Ishikawa (cell line): ENCODE measurements around the gene PELI2.

ENCODE experiments used
- CEBPB ChIP-seq: IDR thresholded peaks from 2 replicates; pipeline ENCODE4 v1.6.1; 2012
- CREB1 ChIP-seq: IDR thresholded peaks from 2 replicates; pipeline ENCODE4 v1.6.1; 2012; ENCODE audit warnings: low read depth
- EGR1 ChIP-seq: IDR thresholded peaks from 2 replicates; pipeline ENCODE4 v1.6.1; 2012
- EP300 ChIP-seq: IDR thresholded peaks from 2 replicates; pipeline ENCODE4 v1.6.1; 2012; ENCODE audit warnings: borderline replicate concordance
- FOXM1 ChIP-seq: IDR thresholded peaks from 2 replicates; pipeline ENCODE4 v1.6.1; 2012; ENCODE audit warnings: low read depth, borderline replicate concordance
- MAX ChIP-seq: IDR thresholded peaks from 2 replicates; pipeline ENCODE4 v1.6.1; 2012
- NFIC ChIP-seq: IDR thresholded peaks from 2 replicates; pipeline ENCODE4 v1.6.1; 2012
- RAD21 ChIP-seq: IDR thresholded peaks from 2 replicates; pipeline ENCODE4 v1.6.1; 2012; ENCODE audit warnings: low read depth
- REST ChIP-seq: IDR thresholded peaks from 2 replicates; pipeline ENCODE4 v1.6.1; 2012; ENCODE audit warnings: low read depth, mild to moderate bottlenecking
- TAF1 ChIP-seq: IDR thresholded peaks from 2 replicates; pipeline ENCODE4 v1.6.1; 2012; ENCODE audit warnings: low read depth, mild to moderate bottlenecking
- TCF12 ChIP-seq: IDR thresholded peaks from 2 replicates; pipeline ENCODE4 v1.6.1; 2012; ENCODE audit warnings: low read depth
- TEAD4 ChIP-seq: IDR thresholded peaks from 2 replicates; pipeline ENCODE4 v1.6.1; 2012
- USF1 ChIP-seq: IDR thresholded peaks from 2 replicates; pipeline ENCODE4 v1.6.1; 2012
- YY1 ChIP-seq: IDR thresholded peaks from 2 replicates; pipeline ENCODE4 v1.6.1; 2012; ENCODE audit warnings: low read depth
- ZBTB7A ChIP-seq: IDR thresholded peaks from 2 replicates; pipeline ENCODE4 v1.6.1; 2012; ENCODE audit warnings: low read depth

The PELI2 gene

GRCh38 chr14:56196274-56196673 is 78.1 kb downstream of the PELI2 start:
- TF ChIP-seq RAD21 = no peak
- no peak for TF ChIP-seq FOXM1
- TF ChIP-seq CEBPB = no peak
- no peak for TF ChIP-seq TEAD4
- TF ChIP-seq EGR1 = no peak
- TF ChIP-seq TAF1 = no peak
- TF ChIP-seq EP300 = no peak

DNA sequence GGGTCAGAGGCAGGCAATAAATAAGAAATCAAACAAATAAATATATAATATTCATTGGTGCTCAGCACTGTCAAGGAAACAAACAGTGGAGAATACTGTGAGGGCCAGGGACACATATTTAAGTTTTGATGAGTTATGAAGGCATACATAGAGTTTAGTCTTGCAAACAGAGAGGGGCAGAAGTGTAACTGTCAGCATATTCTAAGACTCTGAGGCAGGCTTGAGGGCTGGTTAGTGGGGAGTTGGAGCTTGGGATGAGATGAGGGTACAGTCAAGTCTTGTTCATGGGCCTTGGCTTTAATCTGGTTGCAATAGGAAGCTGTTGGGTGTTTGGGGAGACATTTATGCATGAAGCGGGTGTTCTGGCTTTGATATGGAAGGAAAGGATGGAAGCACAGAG is 78.9 kb downstream of the PELI2 start:
- TF ChIP-seq CEBPB (no peak), EGR1 (no peak)

GRCh38 chr14:56198438-56198837 is 80.2 kb downstream of the PELI2 start:
- TF ChIP-seq MAX = no peak
- TF ChIP-seq CEBPB = no peak
- no peak for TF ChIP-seq CREB1
- no peak for TF ChIP-seq EGR1
- TF ChIP-seq TAF1 = no peak
- no peak for TF ChIP-seq TEAD4
- no peak for TF ChIP-seq EP300
- no peak for TF ChIP-seq FOXM1
- TF ChIP-seq REST = no peak
- TF ChIP-seq YY1 = no peak
- no peak for TF ChIP-seq RAD21
- no peak for TF ChIP-seq NFIC
- TF ChIP-seq TCF12 = no peak
- no peak for TF ChIP-seq ZBTB7A
- TF ChIP-seq USF1 = no peak

GRCh38 chr14:56199095-56199981 is 81.1 kb downstream of the PELI2 start:
- TF ChIP-seq CEBPB (no peak), CREB1 (no peak), RAD21 (no peak), TAF1 (no peak), REST (no peak), YY1 (no peak), FOXM1 (no peak)

- TF ChIP-seq TAF1 (no peak), CREB1 (no peak), ZBTB7A (no peak), EP300 (no peak), USF1 (no peak), REST (no peak), TCF12 (no peak), NFIC (no peak), TEAD4 (no peak), YY1 (no peak), FOXM1 (no peak), RAD21 (no peak), MAX (no peak)
Measured at GRCh38 chr14:56199982-56200577, 81.9 kb downstream of the PELI2 start.
